HG03175 (cell line): ENCODE data around the gene HRH3.

ENCODE experiments used
- ATAC-seq: cut with Tn5 transposase; IDR thresholded peaks from one replicate; pipeline ENCODE4 v1.9.1; 2021; ENCODE audit warnings: mild to moderate bottlenecking, moderate library complexity; ENCODE audit not compliant: unreplicated experiment

The HRH3 gene

DNA sequence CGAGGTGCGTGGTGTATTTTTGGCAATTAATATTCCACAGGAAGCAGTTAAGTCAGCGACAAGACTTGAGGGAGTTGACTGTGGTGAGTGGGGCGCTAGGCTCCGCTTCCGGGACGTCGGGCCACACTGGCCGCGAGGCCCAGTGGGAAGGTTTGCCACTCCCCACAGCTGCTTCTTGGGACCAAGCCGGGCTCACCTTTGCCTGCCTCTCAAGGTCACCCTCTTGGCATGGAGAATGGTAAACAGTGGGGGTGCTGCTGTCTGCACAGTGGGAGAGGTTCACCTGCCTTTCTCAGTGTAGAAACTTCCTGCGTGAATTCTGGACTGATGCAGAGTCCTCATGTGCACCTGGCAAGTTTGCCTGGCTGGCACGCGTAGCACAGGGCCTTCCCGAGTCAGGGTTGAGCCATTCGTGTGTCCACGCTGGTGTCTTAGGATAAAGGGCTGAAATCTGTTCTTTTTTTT is 24.6 kb upstream of the HRH3 start:
- ATAC-seq = no peak

DNA sequence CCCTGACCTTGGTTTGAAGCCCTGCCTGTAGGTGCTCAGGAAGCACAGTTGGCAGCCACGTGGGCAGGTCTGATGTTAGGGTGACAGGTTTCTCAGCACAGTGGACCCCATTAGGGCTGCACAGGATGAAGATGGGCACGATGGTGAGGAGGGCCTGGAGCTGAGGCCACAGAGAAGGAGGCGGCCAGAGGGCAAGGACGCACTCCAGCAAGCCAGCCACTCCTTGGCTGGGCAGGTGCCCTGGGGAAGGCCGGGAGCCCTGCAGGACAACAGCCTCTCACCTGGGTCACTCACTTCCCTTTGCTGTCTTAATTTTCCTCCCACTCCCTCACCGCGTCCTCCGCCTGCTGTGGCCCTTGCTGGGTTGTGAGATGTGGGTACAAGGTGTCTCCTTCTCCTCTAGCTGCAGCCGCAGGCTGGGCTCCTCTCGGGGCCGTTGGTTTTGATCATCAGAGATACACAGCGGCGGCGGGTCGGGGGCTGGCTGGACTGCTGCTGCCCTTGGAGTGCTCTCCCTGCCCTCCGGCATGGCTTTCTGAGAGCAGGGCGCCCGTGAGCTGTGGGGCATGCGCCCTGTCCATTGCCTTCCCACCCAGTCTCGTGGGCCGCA is 23.9 kb upstream of the HRH3 start:
- no peak for ATAC-seq

DNA sequence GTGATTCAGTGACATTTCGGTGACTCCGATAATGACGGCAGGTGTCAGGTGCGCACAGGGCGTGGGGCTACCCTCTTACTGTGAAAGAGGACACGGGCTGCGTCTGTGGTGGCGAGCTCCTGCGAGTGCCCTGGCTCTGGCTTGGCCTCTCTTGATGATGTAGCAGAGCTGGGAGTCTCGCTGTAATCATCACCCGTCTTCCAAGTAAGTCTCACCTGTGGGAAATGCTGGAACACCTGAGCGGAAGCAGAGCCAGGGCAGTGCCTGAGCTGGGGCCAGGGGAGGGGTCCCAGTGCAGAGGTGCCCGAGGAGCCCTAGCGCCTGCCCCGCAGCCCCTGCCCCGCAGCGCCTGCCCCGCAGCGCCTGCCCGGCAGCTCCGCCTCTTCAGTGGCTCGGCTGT is 23.0 kb upstream of the HRH3 start:
- ATAC-seq = no peak

DNA sequence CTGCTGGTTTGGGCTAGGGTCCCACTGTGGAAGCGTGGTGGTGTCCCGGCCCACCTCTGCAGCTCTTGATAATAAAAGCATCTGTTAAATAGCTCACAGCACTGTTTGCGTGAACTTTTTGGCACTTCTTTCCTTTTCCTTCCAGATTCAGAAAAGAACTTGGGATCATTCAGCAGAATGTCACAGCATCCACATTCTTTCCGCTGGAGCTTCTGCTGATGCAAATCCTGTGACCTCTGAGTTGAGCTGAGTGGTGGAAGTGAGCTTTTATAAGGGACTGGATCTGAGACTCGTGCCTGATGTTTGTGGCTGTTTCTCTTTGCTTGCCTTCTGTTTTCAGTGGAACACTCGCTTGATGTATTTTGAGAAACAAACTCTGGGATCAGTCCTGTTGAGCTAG is 22.1 kb upstream of the HRH3 start:
- no peak for ATAC-seq

DNA sequence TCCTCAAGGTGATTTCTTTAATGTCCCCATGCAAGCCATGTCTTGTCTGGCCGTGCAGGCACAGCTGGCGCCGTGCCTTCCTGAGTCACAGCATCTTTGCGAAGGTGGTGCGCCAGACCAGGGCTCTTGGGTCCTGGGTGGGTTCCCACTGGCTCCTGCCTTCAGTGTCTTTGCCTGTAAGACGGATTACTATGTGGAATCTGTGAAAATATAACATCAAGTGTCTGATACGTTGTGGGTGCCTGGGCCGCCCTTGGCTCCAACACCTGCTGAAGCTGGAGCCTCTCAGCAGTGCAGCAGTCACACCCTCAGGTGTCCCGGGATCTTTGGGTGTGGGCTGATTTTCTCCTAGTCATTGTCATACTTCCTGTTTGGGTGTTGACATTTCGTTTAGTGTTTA is 21.4 kb upstream of the HRH3 start:
- no peak for ATAC-seq

DNA sequence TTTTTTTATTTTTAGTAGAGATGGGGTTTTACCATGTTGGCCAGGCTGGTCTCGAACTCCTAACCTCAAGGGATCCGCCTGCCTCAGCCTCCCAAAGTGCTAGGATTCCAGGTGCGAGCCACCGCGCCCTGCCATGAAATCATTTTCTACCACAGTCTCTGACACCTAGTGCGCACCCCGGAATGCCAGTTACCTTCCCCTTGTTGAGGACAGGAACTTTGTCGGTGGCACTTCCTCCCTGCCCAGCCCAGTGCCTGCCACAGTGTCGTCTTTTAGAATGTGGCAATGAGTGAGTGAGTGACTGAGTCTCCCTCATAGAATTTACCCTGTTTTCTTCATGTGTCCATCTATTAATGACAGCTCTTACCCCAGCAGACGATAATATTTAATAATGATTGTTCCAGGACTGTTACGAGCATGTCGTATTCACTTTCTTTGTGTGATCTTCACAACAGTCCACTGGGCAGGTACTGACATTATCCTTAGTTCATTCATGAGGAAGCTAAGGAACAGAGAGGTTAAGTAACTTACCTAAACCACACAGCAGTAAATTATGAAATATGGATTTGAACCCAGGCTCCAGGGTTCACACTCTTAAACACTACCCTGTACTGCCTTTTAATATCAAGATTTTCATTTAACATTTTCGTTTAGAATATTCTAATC is 20.1 kb upstream of the HRH3 start:
- no peak for ATAC-seq

DNA sequence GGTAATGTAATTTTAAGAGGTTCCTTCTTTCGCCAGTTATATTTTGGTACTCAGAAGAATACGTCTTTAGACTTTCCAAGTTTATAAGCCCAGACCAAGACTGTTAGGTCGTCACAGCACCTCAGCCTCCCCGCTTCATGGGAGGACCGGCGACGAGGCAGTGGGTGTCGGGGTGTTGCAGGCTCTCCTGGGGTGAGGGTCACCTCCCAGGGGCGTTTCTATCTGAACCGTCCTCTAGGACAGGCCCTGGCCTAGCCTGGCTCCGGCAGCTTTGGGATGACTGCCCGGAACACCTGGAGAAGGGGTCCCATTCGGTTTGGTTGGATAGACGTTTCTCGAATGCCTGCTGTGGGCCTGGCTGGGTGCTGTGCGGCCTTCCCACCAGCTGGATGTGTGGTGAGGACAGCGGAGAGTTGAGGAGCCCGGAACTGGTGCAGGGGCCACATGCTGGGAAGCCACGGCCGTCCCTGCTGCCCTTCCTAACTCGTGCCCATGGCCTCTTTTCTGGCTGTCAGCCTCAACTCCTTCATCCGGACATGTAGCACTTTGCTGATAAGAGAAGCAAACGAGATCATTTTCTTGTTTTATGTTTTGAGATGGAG is 19.3 kb upstream of the HRH3 start:
- no peak for ATAC-seq

DNA sequence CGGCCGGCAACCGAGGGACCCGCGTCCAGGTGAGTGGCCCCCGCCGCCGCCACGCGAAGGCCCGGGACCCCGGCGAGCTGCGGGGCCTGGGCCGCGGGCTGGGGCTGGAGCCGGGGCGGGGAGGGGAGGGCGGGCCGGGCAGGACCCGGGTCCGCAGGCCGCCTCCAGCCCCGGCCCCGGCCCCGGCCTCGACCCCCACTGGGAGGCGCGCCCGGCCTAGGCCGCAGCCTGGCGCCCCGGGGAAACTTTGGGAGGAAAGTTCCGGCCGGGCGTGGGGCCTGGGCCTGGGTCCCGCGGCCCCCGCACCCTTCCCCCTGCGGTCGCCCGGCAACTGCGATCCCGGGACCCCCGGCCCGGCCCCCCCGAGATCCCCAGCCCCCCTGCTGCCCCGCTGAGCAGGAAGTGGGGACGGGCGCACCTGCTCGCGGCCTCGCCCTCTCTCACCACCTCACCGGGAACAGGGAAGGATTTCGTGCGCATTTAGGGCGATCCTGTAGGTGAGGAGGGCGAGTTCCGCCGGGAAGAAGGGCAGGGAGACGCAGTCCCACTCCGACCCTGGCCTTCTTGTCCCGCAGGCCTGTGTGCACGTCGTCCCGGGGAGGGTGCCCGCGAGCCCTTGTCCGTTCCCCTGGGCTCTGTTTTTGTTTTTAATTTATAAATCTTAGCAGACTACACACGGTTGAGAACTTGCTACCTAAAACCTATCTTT is 18.6 kb upstream of the HRH3 start:
- peak; percentile 1 for ATAC-seq

DNA sequence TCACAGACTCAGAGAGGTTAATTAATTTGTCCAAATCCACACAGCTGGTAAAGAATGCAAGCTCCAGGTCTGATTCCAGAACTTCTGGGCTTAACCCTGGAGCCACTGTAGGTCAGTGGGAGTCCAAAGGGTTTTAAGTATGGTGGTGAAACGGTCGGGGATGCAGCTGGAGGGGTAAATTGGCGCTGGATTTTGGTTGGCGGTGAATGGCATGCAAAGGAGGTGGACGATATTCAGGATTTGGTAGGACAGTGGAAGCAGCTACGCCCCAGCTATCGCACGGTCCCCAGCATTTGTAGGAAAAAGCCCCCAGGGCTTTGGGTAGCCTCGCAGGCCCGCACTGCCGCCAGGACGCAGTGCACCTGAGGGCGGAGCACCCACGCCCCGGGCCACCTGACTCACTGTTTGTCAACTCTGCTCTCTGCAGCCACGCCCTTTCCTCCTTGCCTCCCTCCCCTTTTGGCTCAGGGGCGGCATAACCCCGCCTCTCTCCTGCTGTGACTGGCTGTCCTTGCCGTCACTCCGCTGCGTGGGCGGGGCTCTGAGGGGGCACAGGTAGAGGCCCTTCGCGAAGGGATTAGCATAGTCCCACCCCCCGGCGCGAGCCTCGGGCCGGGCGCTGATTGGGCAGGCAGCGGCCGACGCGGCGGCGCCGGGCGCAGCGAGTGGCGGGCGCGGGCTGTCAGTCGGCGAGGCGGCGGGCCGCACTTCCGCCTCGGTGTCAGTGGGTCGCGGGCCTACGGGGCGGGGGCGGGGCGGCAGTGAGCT is 17.9 kb upstream of the HRH3 start, which contains the start of gene OSBPL2:
Gene OSBPL2, plus strand, starts transcription at position 721 of the 768 bp plus-strand sequence. CDS start 17,664 bp downstream, outside the sequence.
- peak; percentile 97 for ATAC-seq

DNA sequence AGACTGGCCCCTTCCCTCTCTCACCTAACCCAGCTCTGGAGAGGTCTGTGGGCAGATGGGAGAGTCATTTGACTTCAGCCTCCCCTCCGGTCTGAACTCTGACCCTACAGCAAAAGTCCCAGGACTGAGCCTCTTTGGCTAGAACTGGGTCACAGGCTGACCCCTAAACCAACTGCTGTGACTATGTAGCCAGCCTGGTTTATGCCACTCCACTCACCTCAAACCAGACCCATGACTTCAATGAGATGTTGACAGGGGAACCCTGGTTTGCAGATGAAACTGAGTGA is 17.4 kb upstream of the HRH3 start:
- no peak for ATAC-seq

DNA sequence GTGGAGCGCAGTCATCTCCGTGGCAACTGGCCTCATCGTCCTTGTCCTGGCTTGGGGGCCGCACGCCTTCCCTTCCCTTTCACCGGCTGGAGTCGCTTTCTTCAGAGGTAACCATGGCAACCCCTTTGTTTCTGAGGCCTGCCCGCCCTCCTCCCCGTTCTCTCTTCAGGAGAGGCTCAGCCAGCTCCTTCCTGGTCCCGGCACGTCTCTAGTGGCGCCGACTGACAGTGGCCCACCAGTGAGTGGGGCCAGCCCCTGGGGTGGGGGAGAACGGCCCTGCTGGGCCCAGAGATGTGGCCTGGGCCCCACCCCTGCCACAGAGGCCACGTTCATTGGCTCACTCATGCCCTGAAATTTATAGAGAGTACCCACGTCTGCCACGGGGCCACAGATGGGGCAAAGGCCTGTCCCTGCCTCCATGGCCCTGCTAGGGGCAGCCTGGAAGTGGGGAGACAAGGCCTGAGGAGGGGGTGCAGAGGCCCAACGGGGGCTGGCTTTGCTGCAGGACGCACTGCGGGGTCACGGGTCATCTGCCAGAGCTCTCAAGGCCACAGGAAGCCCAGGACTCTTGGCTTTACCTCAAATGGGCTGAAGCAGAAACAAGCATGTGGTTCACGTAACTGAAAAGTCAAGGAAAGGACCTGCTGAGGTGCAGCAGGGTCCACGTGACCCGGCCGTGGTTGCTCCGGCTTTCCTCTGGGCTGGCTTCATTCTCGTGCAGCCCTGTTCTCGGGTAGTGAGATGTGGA is 16.9 kb upstream of the HRH3 start:
- no peak for ATAC-seq

DNA sequence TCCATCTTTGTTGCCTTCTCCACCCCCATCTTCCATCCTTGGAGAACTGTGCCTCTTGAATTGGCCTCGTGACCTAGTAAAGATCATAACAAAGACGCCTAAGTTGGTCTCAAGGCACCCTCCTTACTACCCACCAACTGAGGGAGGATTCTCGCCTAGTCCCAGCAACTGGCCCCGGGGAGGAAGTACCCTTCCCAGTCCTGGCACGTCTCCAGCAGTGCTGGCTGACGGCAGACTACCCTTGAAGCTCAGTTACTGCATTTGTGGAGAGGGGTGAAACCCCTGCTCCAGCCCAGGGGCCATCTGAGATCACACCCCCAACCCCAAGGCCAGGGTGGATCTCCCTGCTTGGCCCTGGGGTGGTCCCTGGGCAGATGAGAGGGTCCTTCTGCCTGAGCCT is 16.1 kb upstream of the HRH3 start:
- no peak for ATAC-seq

DNA sequence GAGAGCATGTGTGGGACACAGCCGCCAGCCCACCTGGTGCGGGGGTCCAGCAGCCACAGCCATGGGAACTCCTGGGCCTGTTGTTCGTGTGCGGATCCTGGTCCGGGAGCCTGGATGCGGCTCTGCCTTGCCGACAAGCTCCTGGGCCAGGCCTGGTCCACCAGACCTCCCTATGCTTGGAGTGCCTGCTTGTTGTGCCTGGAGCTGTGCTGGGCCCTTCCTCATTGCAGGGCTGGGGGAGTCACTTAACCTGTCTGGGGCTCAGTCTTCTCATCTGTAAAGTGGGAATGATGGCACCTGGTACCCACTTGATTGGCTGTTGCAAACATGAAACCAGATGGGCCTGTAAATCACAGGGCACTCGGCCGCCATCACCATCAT is 15.7 kb upstream of the HRH3 start:
- ATAC-seq = no peak

DNA sequence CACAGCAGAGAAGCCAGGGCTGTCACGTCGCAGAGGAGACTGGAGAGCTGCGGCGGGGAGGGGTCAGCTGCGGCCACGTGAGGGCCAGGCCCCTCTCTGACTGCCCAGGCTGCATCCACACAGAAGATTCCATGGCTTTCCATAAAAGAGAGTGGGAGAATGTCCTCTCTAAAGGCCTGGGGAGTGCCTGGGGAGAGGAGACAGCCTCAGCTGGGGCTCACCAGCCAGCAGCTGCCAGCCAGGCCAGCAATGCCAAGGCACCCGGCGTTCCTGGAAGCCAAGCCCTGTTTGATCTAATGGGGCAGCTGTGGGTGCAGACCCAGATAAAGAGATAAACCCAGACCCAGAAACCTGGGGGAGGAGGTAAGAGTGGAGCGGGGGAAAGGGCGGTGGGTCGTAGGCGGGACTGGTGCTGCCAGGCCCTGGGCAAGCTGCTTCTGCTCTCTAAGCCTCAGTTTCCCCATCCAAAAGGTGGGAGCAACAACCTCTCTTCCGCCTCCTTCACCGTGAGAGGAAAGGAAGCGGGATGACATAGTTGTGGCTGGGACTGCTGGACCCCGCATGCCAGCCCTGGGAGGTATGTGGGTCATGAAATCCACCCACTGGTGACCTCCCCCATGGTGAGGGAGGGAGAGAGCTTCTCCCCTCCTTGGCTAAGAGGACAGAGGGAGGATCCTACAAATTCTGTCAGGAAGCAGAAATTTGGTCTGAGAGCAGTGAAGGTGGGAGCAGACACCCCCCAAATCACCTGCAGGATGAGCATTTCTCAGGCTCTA is 15.1 kb upstream of the HRH3 start:
- ATAC-seq = no peak

DNA sequence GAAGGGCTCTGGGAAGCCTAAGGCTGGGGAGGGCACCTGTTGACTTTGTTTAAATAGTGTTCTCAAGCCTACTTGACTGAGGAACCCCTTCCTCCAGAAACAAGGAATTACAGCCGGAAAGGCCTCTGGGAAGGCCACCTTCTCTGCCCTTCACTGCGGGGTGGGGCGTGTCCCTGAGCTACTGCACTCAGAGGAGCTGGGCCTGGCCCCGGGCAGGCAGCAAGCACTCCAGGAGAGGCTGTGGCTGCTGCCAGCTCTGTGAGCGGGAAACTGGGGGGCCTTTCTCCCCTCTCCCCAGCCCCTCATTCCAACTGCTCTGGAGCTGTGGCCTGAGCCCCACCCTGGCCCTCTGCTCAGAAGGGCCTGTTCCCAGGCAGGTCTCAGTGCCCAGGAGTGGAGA is 14.3 kb upstream of the HRH3 start:
- ATAC-seq = no peak

DNA sequence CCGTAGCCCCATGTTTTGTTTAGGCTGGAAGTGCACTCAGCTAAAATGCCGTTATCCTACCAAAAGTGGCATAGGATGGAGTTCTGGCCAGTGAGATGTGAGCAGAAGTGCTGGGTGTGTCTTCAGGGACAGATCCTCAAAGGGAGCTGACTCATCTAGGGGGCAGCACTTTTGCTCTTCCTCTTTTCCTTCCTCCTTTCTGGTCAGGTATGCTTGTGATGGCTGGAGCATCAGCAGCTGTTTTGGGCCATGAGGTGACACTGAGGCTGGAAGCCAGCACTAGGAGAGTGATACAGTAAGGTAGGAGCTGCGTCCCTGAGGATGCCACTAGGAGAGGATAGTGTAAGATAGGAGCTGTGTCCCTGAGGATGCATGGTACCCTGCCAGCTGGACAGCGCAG is 13.6 kb upstream of the HRH3 start:
- ATAC-seq = no peak

DNA sequence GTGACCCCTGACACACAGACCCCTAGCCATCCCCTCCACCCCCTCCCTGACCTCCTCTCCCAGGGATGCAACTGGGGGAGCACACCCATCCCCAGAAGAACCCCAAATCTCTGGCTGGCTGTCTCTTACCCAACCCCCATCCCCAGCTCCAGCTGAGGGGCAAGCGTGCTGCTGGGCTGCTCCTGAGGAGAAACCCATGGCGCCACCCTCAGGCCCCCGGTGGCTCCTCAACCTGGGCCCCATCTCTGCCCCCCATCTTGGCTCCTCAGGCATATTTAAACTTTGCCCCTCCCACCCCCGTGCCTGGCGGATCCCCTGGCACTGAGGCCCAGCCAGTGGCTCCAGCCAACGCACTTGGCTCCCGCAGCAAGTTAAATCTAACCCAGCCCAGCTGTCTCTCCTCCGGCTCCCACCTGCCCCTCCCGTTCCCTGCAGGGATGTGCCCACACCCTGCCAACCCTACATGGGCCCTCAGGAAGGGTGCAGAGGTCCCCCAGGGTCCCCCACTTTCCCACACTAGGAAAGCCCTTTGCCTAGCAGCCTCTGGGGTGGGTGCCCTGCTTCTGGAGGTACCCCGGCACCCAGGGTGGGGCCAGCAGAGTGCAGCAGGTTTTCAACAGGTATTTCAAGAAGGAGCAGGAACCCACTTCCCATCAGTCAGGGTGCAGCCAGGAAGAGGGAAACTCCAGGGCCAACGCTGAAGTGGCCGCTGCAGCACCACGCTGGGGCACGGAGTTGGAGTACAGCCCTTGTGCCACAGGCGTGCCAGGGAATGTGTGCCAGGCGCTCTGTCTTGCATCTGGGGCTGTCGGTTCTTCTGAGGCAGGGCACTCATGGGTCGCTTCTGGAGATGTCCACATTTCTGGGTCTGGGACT is 12.9 kb upstream of the HRH3 start:
- no peak for ATAC-seq

DNA sequence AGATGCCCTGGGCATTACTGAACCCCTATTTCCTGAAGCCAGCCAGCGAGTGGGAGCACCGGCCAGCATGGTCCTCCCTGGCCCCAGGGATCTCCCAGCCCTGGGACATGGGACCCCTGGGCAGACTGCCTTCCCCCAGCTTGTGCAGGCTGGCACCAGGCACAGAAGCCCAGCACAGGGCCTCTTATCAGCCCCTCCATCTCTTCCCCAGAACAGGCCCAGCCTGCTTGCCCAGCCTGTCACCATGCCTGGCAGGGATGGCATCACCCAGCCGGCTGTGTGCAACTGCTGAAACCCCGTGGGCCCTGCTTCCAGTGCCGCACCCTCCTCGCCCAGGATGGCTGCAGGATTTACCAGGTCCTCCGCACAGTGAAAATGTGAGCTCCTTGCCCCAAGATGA is 12.1 kb upstream of the HRH3 start:
- no peak for ATAC-seq

DNA sequence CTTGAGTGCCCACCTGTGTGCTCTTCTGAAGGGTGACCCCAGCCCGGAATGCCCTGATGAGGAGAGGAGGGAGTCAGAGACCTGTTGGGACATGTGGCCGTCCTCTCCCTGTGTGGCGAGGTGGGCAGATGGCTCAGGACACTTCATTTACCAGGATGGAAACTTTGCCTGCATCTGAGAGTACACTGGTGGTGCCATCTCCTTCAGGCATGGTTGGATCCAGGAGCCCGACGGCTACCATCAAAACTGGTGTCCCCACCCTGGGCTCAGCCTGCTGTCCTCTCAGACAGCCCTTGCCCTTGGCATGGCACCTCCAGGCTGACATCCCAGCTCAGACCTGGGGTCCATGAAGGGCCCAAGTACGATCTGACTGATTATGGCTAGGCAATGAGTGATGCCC is 11.2 kb upstream of the HRH3 start:
- ATAC-seq = no peak
